HUES6 (cell line): ENCODE data around the gene PCDH1.
"Not testable (repeated sequence)": the region's sequence is repeated elsewhere in the genome, so short reads cannot be mapped to it uniquely, and the experiment has no call there.

ENCODE experiments used
- H3K27ac ChIP-seq: 2 replicates; pipeline ENCODE4 v1.7.0; 2013; ENCODE audit warnings: low read depth, mild to moderate bottlenecking, low read length, inconsistent platforms
- H3K27me3 ChIP-seq: 2 replicates; pipeline ENCODE4 v1.6.1; 2013; ENCODE audit warnings: low read length; ENCODE audit not compliant: control insufficient read depth, insufficient read depth
- H3K36me3 ChIP-seq: 2 replicates; pipeline ENCODE4 v1.6.1; 2013; ENCODE audit warnings: low read length; ENCODE audit not compliant: control insufficient read depth, insufficient read depth
- H3K4me1 ChIP-seq: 2 replicates; pipeline ENCODE4 v1.6.1; 2013; ENCODE audit warnings: low read length; ENCODE audit not compliant: control insufficient read depth, insufficient read depth
- H3K4me3 ChIP-seq: 2 replicates; pipeline ENCODE4 v1.5.1; 2013; ENCODE audit warnings: low read depth, low read length
- H3K9ac ChIP-seq: one replicate; pipeline ENCODE4 v1.6.1; 2013; ENCODE audit warnings: mild to moderate bottlenecking, low read length
- H3K9me3 ChIP-seq: 2 replicates; pipeline ENCODE4 v1.6.1; 2013; ENCODE audit warnings: low read depth, low read length; ENCODE audit not compliant: control insufficient read depth, insufficient read depth

Gene PCDH1

GRCh38 chr5:141897425-141897824 lies 19.2 kb upstream of the PCDH1 start:
- Histone ChIP-seq H3K27me3 (no peaks in the 10 kb centered on the region), H3K9ac (no peak overlapping the region), H3K9me3 (no peaks in the 10 kb centered on the region), H3K4me3 (no peak overlapping the region), H3K36me3 (no peaks in the 10 kb centered on the region), H3K27ac (no peak overlapping the region), H3K4me1 (no peaks in the 10 kb centered on the region)

GRCh38 chr5:141890429-141890828 lies 12.2 kb upstream of the PCDH1 start:
- not testable (repeated sequence) for H3K27me3 ChIP-seq, H3K4me1 ChIP-seq, H3K36me3 ChIP-seq, H3K9ac ChIP-seq, H3K27ac ChIP-seq, H3K4me3 ChIP-seq, H3K9me3 ChIP-seq

DNA sequence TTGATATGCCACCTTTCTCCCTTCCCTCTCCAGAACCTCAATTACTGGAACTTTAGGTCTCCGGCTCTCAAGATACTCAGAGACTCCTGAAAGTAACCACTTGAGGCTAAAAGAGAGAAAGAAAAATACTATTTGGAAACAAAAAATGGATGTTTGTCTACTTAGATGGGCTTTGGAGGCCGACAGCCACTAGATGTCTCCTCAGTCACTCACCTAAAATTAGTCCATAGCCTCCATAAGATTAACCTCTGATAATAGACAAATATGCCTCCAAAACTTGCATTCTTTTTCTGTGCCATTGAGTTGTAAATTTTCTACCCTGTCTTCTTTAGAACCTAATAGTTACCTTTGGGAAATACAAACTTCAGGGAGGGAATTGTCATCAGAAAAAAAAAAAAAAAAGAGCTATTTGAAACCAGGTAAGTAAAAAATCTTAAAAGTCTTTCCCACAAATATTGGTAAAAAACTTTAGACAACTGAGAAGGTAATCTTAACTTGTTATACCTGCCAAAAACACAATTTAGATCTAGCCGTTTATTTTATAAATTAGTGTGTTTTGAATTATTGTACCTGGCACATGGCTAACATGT lies 11.2 kb upstream of the PCDH1 start:
- H3K36me3 ChIP-seq = no peaks in the 10 kb centered on the region
- H3K27ac ChIP-seq = no peak overlapping the region
- H3K9ac ChIP-seq = no peak overlapping the region
- H3K27me3 ChIP-seq = peaks cover 9% of the 10 kb centered on the region; the same call in 1 of the 2 replicates
- no peak overlapping the region for H3K4me3 ChIP-seq
- H3K4me1 ChIP-seq = no peaks in the 10 kb centered on the region
- no peaks in the 10 kb centered on the region for H3K9me3 ChIP-seq

GRCh38 chr5:141883892-141884318 lies 5.7 kb upstream of the PCDH1 start:
- no peak overlapping the region for H3K9ac ChIP-seq
- H3K4me3 ChIP-seq = peak overlapping the region; percentile 59
- H3K27me3 ChIP-seq = peaks cover 45% of the 10 kb centered on the region
- no peaks in the 10 kb centered on the region for H3K36me3 ChIP-seq
- peaks cover 44% of the 10 kb centered on the region for H3K4me1 ChIP-seq
- H3K9me3 ChIP-seq = no peaks in the 10 kb centered on the region
- H3K27ac ChIP-seq = no peak overlapping the region

GRCh38 chr5:141883184-141883891 lies 5.1 kb upstream of the PCDH1 start:
- Histone ChIP-seq H3K27ac (no peak overlapping the region), H3K4me3 (peak overlapping the region; percentile 59), H3K36me3 (no peaks in the 10 kb centered on the region), H3K4me1 (peaks cover 45% of the 10 kb centered on the region), H3K9me3 (no peaks in the 10 kb centered on the region), H3K27me3 (peaks cover 48% of the 10 kb centered on the region), H3K9ac (peak overlapping the region; percentile 4)

DNA sequence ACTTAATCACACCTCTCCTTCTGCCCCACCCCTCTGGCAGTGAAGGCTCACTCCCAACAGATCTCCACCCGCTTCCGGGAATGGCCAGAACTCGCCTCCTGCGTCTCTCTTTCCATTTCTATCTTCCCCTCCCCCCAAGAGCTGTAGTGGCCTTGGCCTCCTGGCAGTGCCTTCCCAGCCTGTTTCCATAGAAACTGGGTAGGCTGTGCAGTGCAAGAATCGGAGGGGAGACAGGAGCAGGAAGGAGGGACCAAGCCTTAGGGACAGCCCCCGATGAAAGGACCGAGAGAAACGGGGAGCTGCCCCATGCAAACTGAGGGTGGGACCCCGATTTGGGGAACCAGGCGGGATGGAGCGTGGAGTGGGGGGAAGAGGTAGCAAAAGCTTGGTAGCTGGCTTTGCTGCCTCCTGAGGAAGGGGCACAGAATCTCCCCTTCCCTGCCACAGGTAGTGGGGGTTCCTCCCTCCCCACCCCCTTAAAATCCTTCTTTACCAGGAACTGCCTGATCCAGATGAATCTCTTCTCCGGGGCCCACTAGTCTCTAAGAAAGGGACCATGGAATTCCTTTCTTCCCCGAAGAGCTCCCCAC lies 4.5 kb upstream of the PCDH1 start:
- peaks cover 51% of the 10 kb centered on the region for H3K27me3 ChIP-seq
- peak overlapping the region; percentile 4 for H3K9ac ChIP-seq
- H3K4me3 ChIP-seq = peak overlapping the region; percentile 59
- H3K27ac ChIP-seq = no peak overlapping the region
- H3K4me1 ChIP-seq = peaks cover 45% of the 10 kb centered on the region
- H3K36me3 ChIP-seq = no peaks in the 10 kb centered on the region
- H3K9me3 ChIP-seq = no peaks in the 10 kb centered on the region

DNA sequence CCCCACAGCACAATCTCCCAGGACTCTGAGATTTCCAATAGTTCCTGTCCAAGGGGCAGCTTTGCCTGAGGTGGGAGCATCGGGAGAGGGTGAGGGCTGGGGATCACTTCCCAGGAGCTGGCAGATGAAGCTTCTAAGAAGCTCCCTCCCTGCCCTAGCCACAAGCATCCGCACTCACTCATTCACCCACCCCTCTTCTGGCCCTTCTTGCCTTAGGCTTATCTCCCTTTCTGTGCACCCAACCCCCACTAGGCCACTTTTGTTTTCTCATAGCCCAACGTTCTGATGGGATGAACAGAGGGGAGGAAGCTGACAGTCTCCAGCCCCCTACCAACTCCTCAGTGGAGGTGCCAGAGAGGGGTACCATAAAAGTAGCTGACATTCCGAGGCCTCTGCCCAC lies 3.7 kb upstream of the PCDH1 start:
- Histone ChIP-seq H3K4me1 (peaks cover 49% of the 10 kb centered on the region), H3K9me3 (no peaks in the 10 kb centered on the region), H3K27me3 (peaks cover 59% of the 10 kb centered on the region), H3K4me3 (peak overlapping the region; percentile 59), H3K9ac (no peak overlapping the region), H3K36me3 (no peaks in the 10 kb centered on the region), H3K27ac (no peak overlapping the region)

DNA sequence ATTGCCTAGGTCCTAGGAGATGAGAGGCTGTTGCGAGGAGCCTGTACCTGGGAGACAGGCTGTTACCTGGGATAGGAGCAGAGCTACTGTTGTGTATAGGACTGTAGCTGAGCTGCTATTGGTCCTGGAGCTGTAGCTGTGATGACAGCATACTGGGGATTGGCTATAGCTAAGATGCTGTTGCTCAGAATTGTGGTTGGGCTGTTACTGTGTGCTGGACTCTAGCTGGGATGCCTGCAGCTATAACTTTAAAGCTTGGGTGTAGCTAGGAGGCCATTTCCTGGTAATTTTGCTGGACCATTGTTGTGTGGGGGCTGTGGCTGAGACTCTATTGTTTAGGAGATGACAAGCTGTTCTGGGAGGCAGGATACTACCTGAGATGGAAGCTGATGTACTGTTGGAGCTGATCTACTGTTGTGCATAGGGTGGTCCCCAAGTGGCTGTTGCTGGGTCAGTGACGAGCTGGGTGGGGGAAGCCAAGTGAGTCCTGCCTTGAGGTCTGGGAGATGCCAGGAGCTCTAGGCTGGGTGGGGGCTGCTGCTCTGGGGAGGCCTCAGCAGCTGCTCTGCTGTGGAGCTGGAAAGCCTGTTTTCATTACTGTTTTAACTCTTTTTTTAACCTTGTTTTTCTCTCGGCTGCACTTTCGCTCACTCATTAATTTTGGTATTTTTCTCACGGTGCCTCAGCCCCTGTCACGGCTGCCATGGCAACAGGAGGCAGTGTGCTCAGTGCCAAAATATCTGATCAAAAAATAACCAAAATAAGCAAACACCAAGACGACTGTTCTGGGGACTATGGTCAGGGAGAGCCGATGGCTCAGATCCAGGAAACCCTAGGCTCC lies 3.0 kb upstream of the PCDH1 start:
- no peak overlapping the region for H3K27ac ChIP-seq
- H3K4me1 ChIP-seq = peaks cover 49% of the 10 kb centered on the region
- peaks cover 66% of the 10 kb centered on the region for H3K27me3 ChIP-seq
- no peaks in the 10 kb centered on the region for H3K36me3 ChIP-seq
- peak overlapping the region; percentile 59 for H3K4me3 ChIP-seq
- H3K9me3 ChIP-seq = no peaks in the 10 kb centered on the region
- no peak overlapping the region for H3K9ac ChIP-seq

DNA sequence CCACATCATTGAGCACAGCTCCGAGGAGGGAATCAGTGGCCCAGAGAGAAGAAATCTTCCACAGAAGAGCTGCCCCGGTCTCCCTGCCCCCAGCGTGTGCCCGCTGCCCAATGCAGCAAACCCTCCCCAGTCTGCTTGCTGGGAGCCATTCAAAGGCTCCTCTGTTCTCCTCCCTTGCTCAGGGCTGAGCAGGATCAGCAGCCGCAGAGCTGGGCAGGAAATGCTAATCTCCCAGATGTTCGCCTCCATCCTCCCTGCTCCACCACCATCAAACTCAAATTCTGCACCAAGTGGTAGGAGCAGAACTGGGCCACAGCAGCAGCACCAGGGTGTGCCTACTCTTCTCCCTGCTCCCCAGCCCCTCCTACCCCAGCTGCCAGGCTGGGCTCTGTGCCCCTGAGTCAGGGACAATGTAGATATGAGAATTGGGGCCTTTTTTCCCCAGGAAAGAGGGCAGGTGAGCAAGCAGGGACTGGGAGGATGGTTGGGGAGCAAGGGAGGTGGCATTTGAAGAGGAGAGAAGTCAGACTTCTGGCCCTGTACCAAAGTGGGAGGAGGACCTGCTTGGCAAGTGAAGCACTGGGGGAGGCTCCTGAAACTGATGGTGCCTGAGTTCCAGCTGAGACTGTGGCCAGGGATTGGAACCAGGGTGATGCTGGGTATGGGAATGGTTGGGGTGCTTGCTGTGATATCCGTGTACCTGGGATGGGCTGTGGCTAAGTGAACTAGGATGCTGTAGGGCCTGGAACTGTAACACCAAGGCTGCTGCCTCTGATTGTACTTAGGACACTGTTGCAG lies 1.9 kb upstream of the PCDH1 start:
- no peak overlapping the region for H3K27ac ChIP-seq
- H3K4me1 ChIP-seq = peaks cover 54% of the 10 kb centered on the region
- no peak overlapping the region for H3K4me3 ChIP-seq
- peaks cover 73% of the 10 kb centered on the region for H3K27me3 ChIP-seq
- no peaks in the 10 kb centered on the region for H3K9me3 ChIP-seq
- H3K9ac ChIP-seq = no peak overlapping the region
- no peaks in the 10 kb centered on the region for H3K36me3 ChIP-seq

- Histone ChIP-seq H3K9me3 (no peaks in the 10 kb centered on the region), H3K4me3 (peak overlapping the region; percentile 56; the same call in 1 of the 2 replicates), H3K27ac (no peak overlapping the region), H3K36me3 (no peaks in the 10 kb centered on the region), H3K4me1 (peaks cover 62% of the 10 kb centered on the region), H3K27me3 (peaks cover 75% of the 10 kb centered on the region), H3K9ac (no peak overlapping the region)
Measured at GRCh38 chr5:141879426-141879759, 1.2 kb upstream of the PCDH1 start.
